ENCODE results near the gene EDA2R. TPM values are rescaled to one million over a fixed set of nuclear protein-coding genes. Genes with fewer than 3 reads are reported as not detected.

The EDA2R gene
- total RNA-seq, 1 donor from 2014 or later, result 25.3 TPM

GRCh38 chrX:66672106-66672505 is 33.2 kb upstream of the EDA2R start:
- Histone ChIP-seq H3K4me3 (ENCODE audit: insufficient read depth, low read depth, low read length) (no peak overlapping the region), H3K79me2 (ENCODE audit: insufficient read depth, low read length) (no peaks in the 10 kb centered on the region), H3K9me3 (ENCODE audit: insufficient read depth, low read depth, low read length) (no peaks in the 10 kb centered on the region), H2AFZ (ENCODE audit: low read depth, low read length) (no peak overlapping the region), H3K4me1 (ENCODE audit: insufficient read depth, low read length) (peaks cover 8% of the 10 kb centered on the region), H3K4me2 (ENCODE audit: low read length) (no peak overlapping the region), H3K27me3 (ENCODE audit: insufficient read depth, low read length) (no peaks in the 10 kb centered on the region), H4K20me1 (ENCODE audit: insufficient read depth, low read length) (no peaks in the 10 kb centered on the region), H3K27ac (ENCODE audit: low read depth, low read length) (no peak overlapping the region), H3K9ac (ENCODE audit: low read length) (no peak overlapping the region), H3K36me3 (ENCODE audit: insufficient read depth, low read length) (no peaks in the 10 kb centered on the region)
- DNase-seq (ENCODE audit: low read depth), result no peak
- Mint-ChIP-seq H3K9me3 (ENCODE audit: unreplicated experiment) (no peaks in the 10 kb centered on the region), H3K4me3 (ENCODE audit: unreplicated experiment) (no peak overlapping the region), H3K36me3 (ENCODE audit: low read depth, unreplicated experiment) (no peaks in the 10 kb centered on the region), H3K4me1 (ENCODE audit: low read depth, unreplicated experiment) (peaks cover 4% of the 10 kb centered on the region), H3K27me3 (ENCODE audit: low read depth, unreplicated experiment) (no peaks in the 10 kb centered on the region), H3K27ac (ENCODE audit: unreplicated experiment) (no peak overlapping the region)
- FAIRE-seq, result peak; percentile 98
- TF ChIP-seq, protein P1, sequence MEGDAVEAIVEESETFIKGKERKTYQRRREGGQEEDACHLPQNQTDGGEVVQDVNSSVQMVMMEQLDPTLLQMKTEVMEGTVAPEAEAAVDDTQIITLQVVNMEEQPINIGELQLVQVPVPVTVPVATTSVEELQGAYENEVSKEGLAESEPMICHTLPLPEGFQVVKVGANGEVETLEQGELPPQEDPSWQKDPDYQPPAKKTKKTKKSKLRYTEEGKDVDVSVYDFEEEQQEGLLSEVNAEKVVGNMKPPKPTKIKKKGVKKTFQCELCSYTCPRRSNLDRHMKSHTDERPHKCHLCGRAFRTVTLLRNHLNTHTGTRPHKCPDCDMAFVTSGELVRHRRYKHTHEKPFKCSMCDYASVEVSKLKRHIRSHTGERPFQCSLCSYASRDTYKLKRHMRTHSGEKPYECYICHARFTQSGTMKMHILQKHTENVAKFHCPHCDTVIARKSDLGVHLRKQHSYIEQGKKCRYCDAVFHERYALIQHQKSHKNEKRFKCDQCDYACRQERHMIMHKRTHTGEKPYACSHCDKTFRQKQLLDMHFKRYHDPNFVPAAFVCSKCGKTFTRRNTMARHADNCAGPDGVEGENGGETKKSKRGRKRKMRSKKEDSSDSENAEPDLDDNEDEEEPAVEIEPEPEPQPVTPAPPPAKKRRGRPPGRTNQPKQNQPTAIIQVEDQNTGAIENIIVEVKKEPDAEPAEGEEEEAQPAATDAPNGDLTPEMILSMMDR (IDR thresholded peaks at IDR 0.05; ENCODE audit: insufficient read depth, low read depth, low read length), result no peak
- no peak for TF ChIP-seq EZH2 (IDR thresholded peaks at IDR 0.05; ENCODE audit: insufficient read depth, low read length)

DNA sequence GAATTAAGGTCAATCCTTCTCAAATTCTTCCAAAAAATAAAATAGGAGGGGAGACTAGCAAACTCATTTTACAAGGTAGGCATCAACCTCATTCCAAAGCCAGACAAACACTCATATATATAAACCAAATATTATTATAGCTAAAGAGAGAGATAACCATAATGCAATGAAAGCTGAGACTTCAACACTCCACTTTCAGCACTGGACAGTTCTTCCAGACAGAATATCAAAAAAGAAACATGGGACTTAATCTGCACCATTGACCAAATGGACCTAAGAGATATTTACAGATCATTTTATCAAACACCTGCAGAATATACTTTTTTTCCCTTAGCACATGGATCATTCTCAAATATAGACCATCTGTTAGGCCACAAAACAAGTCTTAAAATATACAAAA is 15.5 kb upstream of the EDA2R start:
- H3K36me3 Mint-ChIP-seq (ENCODE audit: low read depth, unreplicated experiment), result no peaks in the 10 kb centered on the region
- H3K4me3 Mint-ChIP-seq (ENCODE audit: unreplicated experiment), result no peak overlapping the region
- no peaks in the 10 kb centered on the region for H3K4me1 Mint-ChIP-seq (ENCODE audit: low read depth, unreplicated experiment)
- H3K27ac Mint-ChIP-seq (ENCODE audit: unreplicated experiment), result no peak overlapping the region
- H3K4me2 ChIP-seq (ENCODE audit: low read length), result no peak overlapping the region
- H3K4me1 ChIP-seq (ENCODE audit: insufficient read depth, low read length), result no peaks in the 10 kb centered on the region
- H3K9ac ChIP-seq (ENCODE audit: low read length), result no peak overlapping the region
- H3K27me3 ChIP-seq (ENCODE audit: insufficient read depth, low read length), result no peaks in the 10 kb centered on the region
- H3K4me3 ChIP-seq (ENCODE audit: insufficient read depth, low read depth, low read length), result no peak overlapping the region
- H3K27ac ChIP-seq (ENCODE audit: low read depth, low read length), result no peak overlapping the region
- H4K20me1 ChIP-seq (ENCODE audit: insufficient read depth, low read length), result no peaks in the 10 kb centered on the region
- no peak for DNase-seq (ENCODE audit: low read depth)
- no peaks in the 10 kb centered on the region for H3K9me3 Mint-ChIP-seq (ENCODE audit: unreplicated experiment)
- FAIRE-seq, result peak; percentile 81
- H2AFZ ChIP-seq (ENCODE audit: low read depth, low read length), result no peak overlapping the region
- no peaks in the 10 kb centered on the region for H3K36me3 ChIP-seq (ENCODE audit: insufficient read depth, low read length)
- H3K9me3 ChIP-seq (ENCODE audit: insufficient read depth, low read depth, low read length), result no peaks in the 10 kb centered on the region
- no peaks in the 10 kb centered on the region for H3K79me2 ChIP-seq (ENCODE audit: insufficient read depth, low read length)
- no peaks in the 10 kb centered on the region for H3K27me3 Mint-ChIP-seq (ENCODE audit: low read depth, unreplicated experiment)
- TF ChIP-seq, protein P1 (IDR thresholded peaks at IDR 0.05; ENCODE audit: insufficient read depth, low read depth, low read length), result no peak
- TF ChIP-seq EZH2 (IDR thresholded peaks at IDR 0.05; ENCODE audit: insufficient read depth, low read length), result no peak

DNA sequence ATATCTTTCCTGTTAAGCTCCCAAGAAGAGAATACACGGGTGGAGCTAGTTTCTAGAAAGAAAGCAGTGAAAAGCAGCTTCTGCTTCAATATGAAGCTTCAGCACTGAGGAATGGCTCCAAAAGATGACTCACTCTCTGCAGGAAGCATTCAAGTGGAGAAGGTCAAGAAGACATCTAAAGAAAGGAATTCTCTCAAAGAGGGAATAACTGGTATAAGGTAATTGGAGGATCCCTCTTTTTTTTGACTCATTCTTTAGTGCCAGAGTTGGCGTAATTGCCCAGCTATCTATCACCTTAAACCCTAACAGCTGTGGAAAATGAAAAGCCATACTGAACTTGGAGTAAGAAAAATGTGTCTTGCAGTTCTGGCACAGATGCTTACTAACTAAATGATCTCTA is 3.5 kb downstream of the EDA2R start:
- peaks cover 33% of the 10 kb centered on the region for H3K4me1 Mint-ChIP-seq (ENCODE audit: low read depth, unreplicated experiment)
- Histone ChIP-seq H3K79me2 (ENCODE audit: insufficient read depth, low read length) (peaks cover 54% of the 10 kb centered on the region), H3K9me3 (ENCODE audit: insufficient read depth, low read depth, low read length) (no peaks in the 10 kb centered on the region), H3K4me1 (ENCODE audit: insufficient read depth, low read length) (peaks cover 29% of the 10 kb centered on the region), H4K20me1 (ENCODE audit: insufficient read depth, low read length) (no peaks in the 10 kb centered on the region), H3K9ac (ENCODE audit: low read length) (peak overlapping the region; percentile 94), H3K27me3 (ENCODE audit: insufficient read depth, low read length) (no peaks in the 10 kb centered on the region), H3K27ac (ENCODE audit: low read depth, low read length) (peak overlapping the region; percentile 95), H3K4me3 (ENCODE audit: insufficient read depth, low read depth, low read length) (peak overlapping the region; percentile 38), H3K36me3 (ENCODE audit: insufficient read depth, low read length) (peaks cover 3% of the 10 kb centered on the region), H2AFZ (ENCODE audit: low read depth, low read length) (no peak overlapping the region), H3K4me2 (ENCODE audit: low read length) (peak overlapping the region; percentile 90)
- peak; percentile 87 for DNase-seq (ENCODE audit: low read depth)
- peak overlapping the region; percentile 62 for H3K27ac Mint-ChIP-seq (ENCODE audit: unreplicated experiment)
- no peak for TF ChIP-seq EZH2 (IDR thresholded peaks at IDR 0.05; ENCODE audit: insufficient read depth, low read length)
- peak overlapping the region; percentile 75 for H3K4me3 Mint-ChIP-seq (ENCODE audit: unreplicated experiment)
- H3K9me3 Mint-ChIP-seq (ENCODE audit: unreplicated experiment), result no peaks in the 10 kb centered on the region
- H3K36me3 Mint-ChIP-seq (ENCODE audit: low read depth, unreplicated experiment), result no peaks in the 10 kb centered on the region
- peak; percentile 85 for FAIRE-seq
- H3K27me3 Mint-ChIP-seq (ENCODE audit: low read depth, unreplicated experiment), result no peaks in the 10 kb centered on the region
